Right forelimb (tissue), 1 donor: ENCODE measurements around the gene PI3.
"Not testable (repeated sequence)": the region's sequence is repeated elsewhere in the genome, so short reads cannot be mapped to it uniquely, and the experiment has no call there.

Experiments
- DNase-seq: peaks from one replicate; pipeline ENCODE4 v3.0.0-alpha.2; 2018

The PI3 gene, protein sequence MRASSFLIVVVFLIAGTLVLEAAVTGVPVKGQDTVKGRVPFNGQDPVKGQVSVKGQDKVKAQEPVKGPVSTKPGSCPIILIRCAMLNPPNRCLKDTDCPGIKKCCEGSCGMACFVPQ

DNA sequence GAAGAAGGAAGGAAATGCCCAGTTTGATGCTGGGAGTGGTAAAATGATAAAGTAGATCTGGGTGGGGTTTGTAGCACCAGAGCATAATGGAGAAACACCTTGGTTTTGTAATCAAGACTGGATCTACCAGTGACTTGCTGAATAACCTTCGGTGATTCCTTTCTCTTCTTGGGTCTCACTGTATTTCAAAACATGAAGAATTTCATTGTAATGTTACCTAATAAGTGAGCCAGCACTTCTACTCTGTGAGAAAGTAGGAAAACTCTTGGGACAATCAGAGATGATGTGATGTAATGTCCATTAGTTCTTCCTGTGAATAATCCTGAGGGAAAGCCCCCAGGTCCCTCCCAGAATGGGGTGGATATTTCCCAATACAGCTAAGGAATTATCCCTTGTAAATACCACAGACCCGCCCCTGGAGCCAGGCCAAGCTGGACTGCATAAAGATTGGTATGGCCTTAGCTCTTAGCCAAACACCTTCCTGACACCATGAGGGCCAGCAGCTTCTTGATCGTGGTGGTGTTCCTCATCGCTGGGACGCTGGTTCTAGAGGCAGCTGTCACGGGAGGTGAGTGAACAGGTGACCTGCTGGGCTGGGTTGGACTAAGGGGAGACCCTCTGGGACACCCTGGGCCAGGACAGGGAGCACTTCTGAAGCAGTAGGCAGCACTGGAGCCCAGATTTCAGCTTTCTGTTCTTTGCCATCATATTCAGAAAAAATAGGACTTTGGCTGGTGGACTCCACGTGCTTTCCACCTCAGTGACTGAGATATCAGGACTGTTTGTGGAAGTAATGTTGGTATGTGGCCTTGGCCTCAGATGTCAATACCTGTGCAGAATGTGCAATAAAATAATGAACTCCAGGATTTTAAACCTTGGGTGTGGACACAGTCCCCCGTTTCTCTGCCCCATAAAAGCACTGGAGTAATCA is at the start of gene PI3:
Gene PI3, plus strand, starts transcription at position 469 of the 931 bp plus-strand sequence. Its CDS starts 21 bp downstream, at position 490.
- no peak for DNase-seq

DNA sequence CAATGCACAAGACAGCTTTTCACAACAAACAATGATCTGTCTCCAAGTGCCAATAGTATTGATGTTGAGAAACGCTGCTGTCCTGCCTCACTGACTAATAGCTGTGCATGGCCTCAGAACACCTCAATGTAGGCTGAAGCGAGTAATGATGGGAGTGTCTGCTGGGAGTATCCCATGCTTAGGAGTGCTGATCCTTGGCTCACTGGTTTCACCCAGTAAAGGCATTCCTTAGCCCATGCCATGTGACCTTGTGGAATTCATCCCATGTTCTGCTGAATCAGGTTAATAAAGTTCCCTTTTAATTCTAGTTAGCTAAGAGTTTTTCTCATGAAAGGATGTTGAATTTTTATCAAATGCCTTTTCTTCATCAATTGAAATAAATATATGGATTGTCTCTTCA is 46.6 kb upstream of the PI3 start:
- no peak for DNase-seq

DNA sequence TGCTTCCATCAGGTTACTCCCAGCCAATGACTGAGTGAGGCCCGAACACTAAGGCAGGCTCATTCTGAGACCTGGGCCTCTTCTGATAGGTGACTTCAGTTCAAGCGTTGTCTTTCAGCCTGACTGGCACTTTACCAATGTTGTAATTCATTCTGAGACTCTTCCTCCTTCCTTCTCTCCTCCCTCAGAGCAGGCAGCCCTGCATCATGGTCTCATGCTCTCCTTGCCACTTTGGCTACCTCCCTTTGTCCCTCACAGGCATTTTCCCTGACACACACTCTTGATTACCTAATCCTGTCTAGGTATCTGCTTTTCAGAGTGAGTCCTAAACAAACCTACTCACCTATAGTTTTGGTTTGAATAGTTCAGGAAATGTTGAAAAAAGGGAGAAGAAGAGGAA is 37.8 kb upstream of the PI3 start:
- no peak for DNase-seq

DNA sequence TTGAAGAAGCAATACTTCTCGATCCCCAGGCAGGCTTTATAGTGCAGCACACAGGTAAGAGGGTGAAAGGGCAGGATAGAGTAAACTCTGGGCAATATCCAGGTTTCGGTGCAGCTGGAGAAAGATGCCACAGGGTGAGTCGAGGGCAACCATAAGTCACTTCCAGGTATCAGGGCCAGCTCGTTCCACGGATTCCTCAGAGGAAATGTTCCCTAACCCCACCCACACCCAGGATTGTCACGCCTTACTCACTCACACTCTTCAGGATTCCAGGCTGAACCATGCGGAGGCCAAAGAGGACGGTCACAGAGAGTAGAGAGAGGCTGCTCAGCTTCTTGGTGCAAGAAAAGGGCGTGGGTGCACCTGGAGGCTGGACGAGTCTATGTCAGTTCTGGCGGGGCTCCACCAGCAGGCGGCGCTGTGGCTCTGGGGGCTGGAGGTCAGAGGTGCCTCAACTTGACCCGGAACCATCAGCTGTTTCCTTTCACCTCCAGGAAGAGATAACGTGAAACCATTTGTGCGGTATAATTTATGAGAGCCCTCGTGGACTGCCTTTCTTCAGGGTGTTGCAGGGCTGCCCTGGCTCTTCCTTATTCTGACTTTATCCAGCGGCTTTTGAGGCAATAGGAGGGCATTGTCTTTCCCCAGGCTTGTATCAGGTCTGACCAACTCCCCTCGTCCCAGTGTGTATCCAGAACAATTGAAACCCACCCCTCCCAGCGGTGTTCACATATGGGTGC is 36.0 kb upstream of the PI3 start:
- no peak for DNase-seq

DNA sequence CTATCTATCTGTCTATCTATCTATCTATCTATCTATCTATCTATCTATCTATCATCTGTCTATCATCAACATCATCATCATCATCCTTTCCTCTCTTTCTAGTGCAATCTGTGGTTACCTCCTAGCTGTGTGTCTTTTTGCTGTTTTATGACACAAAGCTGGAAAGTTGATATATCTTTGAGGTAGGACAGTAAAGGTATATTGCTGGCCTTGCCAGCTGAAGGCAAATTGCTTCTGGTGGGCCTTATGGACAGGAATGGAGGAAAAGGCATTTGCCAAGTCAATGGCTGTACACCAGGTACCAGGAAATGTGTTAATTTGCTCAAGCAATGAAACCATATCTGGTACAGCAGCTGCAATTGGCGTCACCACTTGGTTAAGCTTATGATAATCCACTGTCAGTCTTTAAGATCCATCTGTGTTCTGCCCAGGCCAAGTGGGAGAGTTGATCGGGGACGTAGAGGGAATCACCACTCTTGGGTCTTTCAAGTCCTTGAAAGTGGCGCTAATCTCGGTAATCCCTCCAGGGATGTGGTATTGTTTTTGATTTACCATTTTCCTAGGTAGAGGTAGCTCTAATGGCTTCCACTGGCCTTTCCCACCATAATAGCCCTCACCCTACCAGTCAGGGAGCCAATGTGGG is 34.8 kb upstream of the PI3 start:
- DNase-seq = not testable (repeated sequence)

DNA sequence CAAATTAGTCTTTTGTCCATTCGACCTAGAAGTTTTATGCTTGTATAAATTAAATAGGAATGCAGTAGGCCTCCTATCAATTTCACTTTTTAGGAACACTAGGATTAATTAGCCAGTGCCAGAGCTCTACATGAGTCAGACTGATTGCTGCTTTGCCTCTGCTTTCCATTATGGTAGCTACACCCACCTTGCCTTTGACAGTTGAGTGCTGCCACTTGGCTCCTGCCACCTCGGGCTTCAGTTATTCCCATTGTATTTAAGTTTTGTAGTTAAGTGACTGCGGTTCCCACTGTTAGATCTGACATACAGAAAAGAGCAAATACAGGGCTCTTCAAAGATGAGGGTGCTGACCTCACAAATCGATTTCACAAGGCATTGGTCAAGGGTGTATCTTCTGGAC is 33.9 kb upstream of the PI3 start:
- no peak for DNase-seq

DNA sequence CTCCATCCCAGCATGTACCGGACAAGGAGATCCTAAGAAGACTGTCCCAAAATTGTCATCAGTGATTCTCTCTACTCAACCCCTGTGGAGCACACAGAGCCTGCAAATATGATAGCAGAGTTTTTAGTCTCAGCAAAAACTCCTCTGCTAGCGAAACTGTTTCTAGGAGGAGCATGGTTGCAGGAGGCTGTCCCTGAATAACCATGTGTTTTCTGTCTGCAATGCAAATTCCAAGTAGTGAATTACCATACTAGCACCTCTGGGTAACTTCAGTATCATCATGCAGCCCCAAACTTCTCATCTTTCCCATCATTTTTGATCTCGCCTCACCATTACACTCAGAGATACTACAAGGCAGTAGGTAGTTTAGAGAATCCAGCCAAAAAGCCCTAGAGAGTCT is 25.6 kb upstream of the PI3 start:
- DNase-seq = no peak

DNA sequence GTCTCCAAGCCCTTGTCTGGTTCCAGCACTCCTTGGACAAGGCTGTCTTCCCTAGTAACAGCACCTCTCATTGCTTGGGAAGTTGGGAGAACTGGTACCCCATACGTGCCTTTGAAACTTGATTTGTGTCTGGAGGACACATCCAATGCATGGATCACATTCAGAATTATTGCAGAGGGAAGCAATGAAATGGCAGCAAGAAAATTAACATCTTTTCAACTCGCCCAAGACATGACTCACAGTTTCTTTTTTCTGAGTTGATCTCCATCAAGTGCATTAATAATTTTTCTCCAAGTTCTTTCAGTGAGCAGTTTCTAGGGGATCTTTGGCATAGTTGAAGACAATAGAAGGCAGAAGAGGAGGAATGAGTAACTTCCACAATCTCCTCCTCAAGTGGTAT is 22.3 kb upstream of the PI3 start:
- DNase-seq = no peak

DNA sequence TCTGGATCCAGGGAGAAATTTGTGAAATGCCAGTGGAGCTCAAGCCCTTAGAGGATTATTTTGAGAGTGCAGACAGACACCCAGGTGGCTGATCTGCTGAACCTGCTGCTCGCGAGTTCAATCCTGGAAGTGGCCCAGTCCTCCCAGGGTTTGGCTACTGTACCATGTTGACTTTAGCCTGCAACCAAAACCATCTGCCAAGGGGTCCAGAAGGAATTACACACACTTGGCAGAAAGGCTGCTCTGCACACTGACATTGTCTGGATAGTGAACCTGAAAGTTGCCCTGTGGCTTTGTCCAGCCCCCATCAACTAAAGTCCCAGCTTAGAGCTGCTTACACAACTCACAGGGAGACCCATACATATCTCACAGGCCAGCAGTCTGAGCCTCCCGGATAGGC is 21.6 kb upstream of the PI3 start:
- no peak for DNase-seq

DNA sequence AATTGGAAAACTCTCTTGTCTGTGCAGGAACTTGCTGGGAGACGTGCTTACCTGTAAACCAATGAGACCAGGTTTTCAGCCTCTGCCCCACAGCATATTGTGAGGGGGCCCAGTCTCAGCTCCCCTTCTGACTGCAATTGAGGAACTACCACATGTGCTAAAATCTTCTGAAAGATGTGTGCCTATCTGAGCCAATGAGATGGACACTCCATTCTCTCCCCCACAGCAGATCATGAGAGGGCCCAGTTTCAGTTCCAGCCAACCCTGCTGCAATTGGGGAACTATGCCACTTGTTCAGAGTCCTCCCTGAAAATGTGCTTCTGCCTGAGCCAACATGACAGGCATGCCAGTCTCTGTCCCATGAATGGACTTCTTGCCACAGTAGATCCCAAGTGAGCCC is 20.9 kb upstream of the PI3 start:
- no peak for DNase-seq

DNA sequence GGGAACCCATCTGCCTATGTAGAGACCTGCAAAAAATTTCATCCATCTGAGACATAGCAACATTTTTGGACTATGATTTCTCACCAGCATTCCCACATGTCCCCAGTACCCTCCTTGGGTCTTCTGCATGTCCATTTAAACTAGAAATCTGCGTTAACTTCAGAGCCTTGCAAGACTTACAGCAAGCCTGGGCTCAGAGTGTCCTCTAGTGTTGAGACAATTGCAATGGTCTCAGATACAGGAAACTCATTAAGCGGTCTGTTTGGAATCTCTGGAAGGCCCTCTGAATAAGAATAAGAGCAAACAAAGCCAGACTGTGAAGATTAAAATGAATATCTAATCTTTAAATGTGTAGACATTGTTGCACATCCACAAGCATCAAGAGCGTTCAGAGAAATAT is 20.5 kb upstream of the PI3 start:
- no peak for DNase-seq

DNA sequence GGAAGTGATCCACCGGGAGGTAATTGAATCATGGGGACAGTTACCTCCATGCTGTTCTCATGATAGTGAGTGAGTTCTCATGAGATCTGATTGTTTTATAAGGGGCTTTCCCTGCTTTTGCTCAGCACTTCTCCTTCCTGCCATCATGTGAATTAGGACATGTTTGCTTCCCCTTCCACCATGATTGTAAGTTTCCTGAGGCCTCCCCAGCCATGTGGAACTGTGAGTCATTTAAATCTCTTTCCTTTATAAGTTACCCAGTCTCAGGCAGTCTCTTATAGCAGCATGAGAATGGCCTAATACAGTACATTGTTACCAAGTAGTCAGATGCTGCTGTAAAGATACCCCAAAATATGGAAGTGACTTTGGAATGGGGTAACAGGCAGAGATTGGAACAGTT is 19.9 kb upstream of the PI3 start:
- DNase-seq = not testable (repeated sequence)

DNA sequence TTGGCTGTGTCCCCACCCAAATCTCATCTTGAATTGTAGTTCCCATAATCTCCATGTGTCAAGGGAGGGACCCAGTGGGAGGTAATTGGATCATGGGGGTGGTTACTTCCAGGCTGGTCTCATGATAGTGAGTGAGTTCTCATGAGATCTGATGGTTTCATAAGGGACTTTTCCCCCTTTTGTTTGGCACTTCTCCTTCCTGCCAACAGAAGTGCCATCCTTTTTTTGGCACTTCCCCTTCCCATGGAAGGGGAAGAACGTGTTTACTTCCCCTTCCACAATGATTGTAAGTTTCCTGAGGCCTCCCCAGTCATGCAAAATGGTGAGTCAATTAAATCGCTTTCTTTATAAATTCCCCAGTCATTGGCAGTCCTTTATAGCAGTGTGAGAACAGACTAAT is 18.0 kb upstream of the PI3 start:
- DNase-seq = no peak

DNA sequence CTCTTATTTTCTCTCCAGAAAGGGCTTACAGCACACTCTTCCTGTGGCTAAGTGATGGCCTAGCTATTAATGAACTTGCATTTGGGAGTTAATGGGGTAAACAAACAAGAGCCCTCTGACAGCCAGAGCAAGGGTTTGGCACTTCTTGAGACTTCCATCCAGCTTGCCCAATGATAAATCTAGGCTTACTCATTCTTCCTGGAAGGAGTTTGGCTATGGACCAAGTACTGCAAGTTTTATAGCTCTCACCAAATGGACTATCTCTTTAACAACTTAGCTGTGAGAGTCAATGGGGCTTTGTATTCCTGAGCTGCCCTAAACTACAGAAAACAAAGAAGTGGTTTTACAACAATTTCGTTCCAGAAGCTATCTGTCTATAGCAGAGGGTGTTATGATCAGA is 16.7 kb upstream of the PI3 start:
- no peak for DNase-seq

DNA sequence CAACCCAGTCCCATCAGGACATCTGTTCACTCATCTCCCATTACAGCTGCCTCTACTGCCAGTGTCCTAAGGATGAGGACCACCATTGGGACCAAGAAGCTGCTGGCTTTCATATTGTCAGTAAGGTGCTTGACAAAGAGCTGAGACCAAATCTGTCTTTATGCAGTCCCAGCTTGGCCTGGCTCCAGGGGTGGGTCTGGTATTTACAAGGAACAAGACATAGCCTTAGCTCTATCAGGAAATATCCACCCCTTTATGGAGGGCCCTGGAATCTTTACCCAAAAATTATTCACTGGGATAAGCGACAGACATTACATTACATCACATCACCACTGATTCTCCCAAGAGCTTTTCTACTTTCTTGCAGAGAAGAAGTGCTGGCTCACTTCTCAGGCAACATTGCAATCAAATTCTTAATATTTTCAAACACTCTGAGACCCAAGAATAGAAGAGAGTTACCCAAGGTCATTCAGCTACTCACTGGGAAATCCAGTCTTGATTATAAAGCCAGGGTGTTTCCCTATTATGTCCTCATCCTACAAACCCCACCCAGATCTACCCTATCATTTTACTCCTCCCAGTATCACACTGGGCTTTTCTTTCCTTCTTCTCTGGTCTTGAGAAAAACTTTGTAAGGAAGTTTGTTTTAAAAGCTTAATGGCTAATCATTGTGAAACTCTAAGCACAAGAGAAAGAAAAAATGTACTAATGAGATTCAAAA is 11.5 kb upstream of the PI3 start:
- DNase-seq = no peak

DNA sequence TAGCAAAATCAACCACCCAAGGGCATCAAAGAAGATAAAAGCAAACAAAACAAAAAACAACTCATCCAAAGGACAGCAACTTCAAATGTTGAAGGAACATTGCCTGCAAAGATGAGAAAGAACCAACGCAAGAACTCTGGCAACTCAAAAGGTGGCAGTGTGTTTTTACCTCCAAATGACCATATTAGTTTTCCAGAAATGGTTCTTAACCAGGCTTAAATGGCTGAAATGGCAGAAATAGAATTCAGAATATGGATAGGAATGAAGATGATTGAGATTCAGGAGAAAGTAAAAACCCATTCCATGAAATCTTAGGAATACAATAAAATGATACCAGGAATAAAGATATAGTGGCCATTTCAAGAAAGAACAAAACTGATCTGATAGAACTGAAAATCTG is 9.8 kb upstream of the PI3 start:
- no peak for DNase-seq

DNA sequence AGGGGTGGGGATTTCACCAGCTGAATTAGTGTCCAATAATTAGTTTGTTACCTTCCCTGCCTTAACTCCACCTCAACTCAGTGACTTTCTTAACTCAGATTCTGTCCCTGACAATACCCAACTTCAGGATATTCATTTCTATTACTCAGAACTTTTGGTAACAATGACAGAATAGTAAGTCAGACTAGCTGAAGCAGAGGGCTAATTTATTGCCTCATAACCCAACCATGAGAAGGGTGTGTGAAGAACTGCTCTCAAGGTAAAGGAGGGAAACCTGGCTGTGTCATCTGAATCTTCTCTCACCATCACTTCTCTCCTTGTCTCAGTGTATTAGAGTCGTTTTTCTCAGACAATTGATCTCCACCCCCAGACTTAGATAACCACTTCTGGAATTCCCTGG is 1.2 kb upstream of the PI3 start:
- DNase-seq = no peak

DNA sequence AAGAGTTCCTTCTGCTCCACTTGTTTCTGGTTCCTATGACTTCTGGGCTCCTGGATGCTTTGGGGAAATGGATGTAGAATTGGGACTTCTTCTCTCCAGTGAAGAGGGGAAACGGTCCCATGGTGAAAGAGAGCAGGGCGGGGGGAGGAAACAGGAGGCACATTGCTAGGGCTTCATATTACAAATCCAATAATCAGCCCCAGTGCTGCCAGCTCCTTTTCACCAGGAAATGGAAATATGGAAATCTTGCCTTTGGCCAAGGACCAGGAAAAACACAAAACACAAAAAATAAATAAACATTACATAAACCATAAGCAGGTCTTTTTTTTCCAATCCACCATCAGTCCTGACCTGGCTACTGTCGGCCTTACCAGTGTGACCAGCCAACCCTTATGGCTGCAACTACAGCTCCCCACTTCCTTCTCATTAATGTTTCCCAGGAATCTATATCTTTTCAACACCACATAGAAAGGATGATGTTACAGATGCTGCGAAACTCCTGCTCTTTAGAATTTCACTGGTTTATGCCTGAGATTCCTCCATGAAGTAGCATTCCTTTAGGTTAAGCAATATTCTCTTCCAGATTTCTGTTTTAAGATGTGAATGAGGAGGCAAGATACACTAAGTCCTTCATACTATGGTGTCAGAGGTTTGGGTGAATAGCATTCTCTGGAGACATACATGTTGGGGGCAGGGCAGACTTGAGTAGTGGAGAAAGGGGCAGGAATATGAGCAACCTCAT is 2.0 kb downstream of the PI3 start:
- DNase-seq = no peak

DNA sequence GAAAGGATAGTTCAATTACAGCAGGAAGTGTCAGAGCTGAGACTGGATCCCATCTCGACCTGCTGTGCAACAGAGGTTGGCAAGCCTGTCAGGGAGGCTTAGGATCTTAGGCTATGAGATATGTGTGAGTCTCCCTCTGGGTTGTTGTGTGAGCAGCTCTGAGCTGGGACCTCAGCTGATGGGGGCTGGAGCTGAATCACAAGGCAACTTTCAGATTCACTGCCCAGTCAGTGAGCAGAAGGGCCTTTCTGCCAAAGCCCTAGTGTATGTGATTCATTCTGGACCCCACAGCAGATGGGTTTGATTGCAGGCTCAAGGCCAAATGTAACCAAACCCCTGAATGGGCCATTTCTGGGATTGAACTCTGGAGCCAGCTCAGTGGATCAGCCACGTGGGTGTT is 4.5 kb downstream of the PI3 start:
- no peak for DNase-seq

DNA sequence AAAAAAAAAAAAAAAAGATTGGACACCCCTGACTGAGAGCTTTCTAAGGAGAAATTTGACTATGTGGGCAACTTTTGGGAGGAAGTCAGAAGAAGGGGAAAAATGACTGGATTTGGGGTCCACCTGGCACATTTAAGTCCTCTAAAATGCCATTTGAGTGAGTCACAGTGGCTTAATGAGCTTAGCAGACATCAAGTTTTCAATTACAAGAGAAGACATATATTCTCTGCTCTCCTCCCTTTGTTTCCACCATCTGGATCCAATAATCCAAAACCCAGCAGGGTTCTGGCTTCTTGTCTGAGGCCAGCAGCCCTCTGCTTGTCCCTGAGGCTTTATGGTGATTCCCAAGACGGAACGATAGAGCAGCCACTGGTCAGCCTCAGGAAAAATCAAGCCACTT is 6.9 kb downstream of the PI3 start:
- no peak for DNase-seq

DNA sequence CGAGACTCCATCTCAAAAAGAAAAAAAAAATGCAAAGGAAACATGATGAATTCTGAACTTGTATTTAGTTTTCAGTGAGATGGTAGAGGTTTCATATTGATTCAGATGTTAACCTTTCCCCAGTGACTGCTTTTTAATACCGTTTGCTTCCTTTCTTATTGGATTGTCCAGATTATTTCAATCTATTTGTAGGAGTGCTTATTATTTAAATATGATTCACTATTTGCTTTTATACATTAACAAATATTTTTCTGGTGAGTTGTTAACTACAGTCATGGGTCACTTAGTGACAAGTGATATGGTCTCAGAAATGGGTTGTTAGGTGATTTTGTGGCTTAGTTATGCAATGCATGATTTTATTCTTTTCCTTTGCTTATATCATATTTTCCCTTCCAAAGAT is 8.4 kb downstream of the PI3 start:
- DNase-seq = no peak

DNA sequence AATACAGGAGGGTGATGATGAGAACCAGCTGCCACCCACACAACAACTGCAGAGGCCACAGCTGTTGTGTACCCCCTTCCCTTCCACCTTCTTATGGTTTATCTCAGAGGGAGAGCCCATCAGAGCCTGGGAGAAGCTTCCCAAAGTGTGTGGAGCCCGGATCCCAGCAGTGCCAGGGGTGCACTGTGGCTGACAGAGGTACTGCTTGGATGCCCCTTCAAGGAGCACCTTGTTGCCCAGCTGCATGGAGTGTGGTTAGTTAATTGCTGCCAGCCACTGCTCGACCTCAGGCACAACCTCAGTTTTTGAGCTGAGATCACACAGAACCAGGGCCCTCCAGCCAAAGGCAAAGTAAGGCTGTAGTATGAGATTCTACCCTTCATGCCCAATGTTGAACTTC is 13.0 kb downstream of the PI3 start:
- no peak for DNase-seq
